Keratinocyte (primary cell): ENCODE measurements around the gene PRKN. TPM values are rescaled to one million over a fixed set of nuclear protein-coding genes. Genes with fewer than 3 reads are reported as not detected.

Experiments used
- DNase-seq: peaks from one replicate; pipeline ENCODE4 v3.0.0-alpha.2; 2011; ENCODE audit warnings: low read depth, missing footprints, low spot score
- FAIRE-seq: peaks from 2 replicates; lab custom pipeline; 2011; peaks lifted over from hg19 to GRCh38; lab: Jason Lieb, UNC
- H2AFZ ChIP-seq: 2 replicates; pipeline ENCODE4 v1.6.0; 2012; ENCODE audit warnings: low read length, control low read depth, inconsistent platforms; ENCODE audit not compliant: control insufficient read depth
- H3K27ac ChIP-seq: 2 replicates; pipeline ENCODE4 v1.5.1; 2011; ENCODE audit warnings: low read length; ENCODE audit not compliant: control insufficient read depth, insufficient read depth
- H3K27me3 ChIP-seq: 3 replicates; pipeline ENCODE4 v1.6.0; 2011; ENCODE audit warnings: low read length; ENCODE audit not compliant: control insufficient read depth, insufficient read depth; ENCODE audit errors: extremely low read depth
- H3K36me3 ChIP-seq, 2 experiments: 2 replicates in 1 of 2; 3 replicates in 1 of 2; pipeline ENCODE4 v1.5.1; 2011; ENCODE audit warnings: low read length in 2 of 2, mild to moderate bottlenecking in 1 of 2; ENCODE audit not compliant: control insufficient read depth in 2 of 2, insufficient read depth in 2 of 2; ENCODE audit errors: extremely low read depth in 1 of 2
- H3K4me1 ChIP-seq: 3 replicates; pipeline ENCODE4 v1.5.1; 2011; ENCODE audit warnings: low read length; ENCODE audit not compliant: control insufficient read depth, insufficient read depth; ENCODE audit errors: extremely low read depth
- H3K4me2 ChIP-seq: 3 replicates; pipeline ENCODE4 v1.6.0; 2011; ENCODE audit warnings: low read depth, low read length; ENCODE audit not compliant: control insufficient read depth, insufficient read depth; ENCODE audit errors: extremely low read depth
- H3K4me3 ChIP-seq, 3 experiments: fragments of 200-600 bp in 1 of 3; sonication (generic) in 1 of 3; 2 replicates in 2 of 3; 3 replicates in 1 of 3; pipeline ENCODE4 v1.5.1; 2011 to 2016; ENCODE audit warnings: low read length in 3 of 3, mild to moderate bottlenecking in 3 of 3, control low read depth in 2 of 3, inconsistent platforms in 1 of 3, low read depth in 1 of 3, mixed read lengths in 1 of 3, mixed run types in 1 of 3, moderate library complexity in 1 of 3; ENCODE audit not compliant: control insufficient read depth in 2 of 3, insufficient read depth in 2 of 3; ENCODE audit errors: extremely low read depth in 1 of 3
- H3K79me2 ChIP-seq: 2 replicates; pipeline ENCODE4 v1.6.0; 2012; ENCODE audit warnings: low read length; ENCODE audit not compliant: control insufficient read depth, insufficient read depth
- H3K9ac ChIP-seq: 3 replicates; pipeline ENCODE4 v1.6.0; 2011; ENCODE audit warnings: low read length; ENCODE audit not compliant: control insufficient read depth, insufficient read depth; ENCODE audit errors: extremely low read depth
- H3K9me1 ChIP-seq: 3 replicates; pipeline ENCODE4 v1.6.0; 2011; ENCODE audit warnings: low read length; ENCODE audit not compliant: control insufficient read depth, insufficient read depth; ENCODE audit errors: extremely low read depth
- H3K9me3 ChIP-seq: 2 replicates; pipeline ENCODE4 v1.5.1; 2012; ENCODE audit warnings: low read depth, low read length; ENCODE audit not compliant: control insufficient read depth
- H4K20me1 ChIP-seq: 3 replicates; pipeline ENCODE4 v1.6.0; 2011; ENCODE audit warnings: low read length; ENCODE audit not compliant: control insufficient read depth, insufficient read depth; ENCODE audit errors: extremely low read depth
- EZH2 ChIP-seq: IDR thresholded peaks from one replicate; pipeline ENCODE4 v1.6.1; 2012; ENCODE audit warnings: inconsistent platforms, mild to moderate bottlenecking, low read length, moderate library complexity
- dilution Hi-C: fragments of 300-500 bp; cut with MboI; formaldehyde crosslinking; loops from one replicate; pipeline ENCODE4 v1.7.0; 2020; ENCODE audit warnings: low sequenced_read_pairs; ENCODE audit not compliant: extremely low pct_ligation_motif_present
- polyA plus RNA-seq, 5 experiments: library from polyadenylated mRNA; depleted of rRNA in 3 of 5; stranded (reverse) in 3 of 5; stranded (forward) in 1 of 5; unstranded in 1 of 5; fragments of >200 nt; gene quantifications; 1 replicate in 1 of 5; 2 replicates in 3 of 5; 3 replicates in 1 of 5; pipeline versions ENCODE4 v1.2.1 to v1.2.3, GENCODE V29; 2011 to 2012; ENCODE audit warnings: missing spikeins in 2 of 5, low read depth in 1 of 5, low replicate concordance in 1 of 5
- TF ChIP-seq, protein P1 (sequence below), 3 experiments: IDR thresholded peaks in 1 of 3; conservative IDR thresholded peaks in 1 of 3; optimal IDR thresholded peaks in 1 of 3; 2 replicates in 2 of 3; 3 replicates in 1 of 3; pipeline versions ENCODE3 to v1.5.1; 2011; ENCODE audit warnings: low read length in 3 of 3, mild to moderate bottlenecking in 3 of 3, moderate library complexity in 2 of 3, control low read depth in 1 of 3, inconsistent platforms in 1 of 3; ENCODE audit not compliant: insufficient read depth in 2 of 3; ENCODE audit errors: extremely low read depth in 1 of 3

Gene PRKN
- polyA plus RNA-seq, 1 donor (not counting 4 experiments of a cell fraction or from before 2014, with no cell fraction given) = 0.67 TPM

DNA sequence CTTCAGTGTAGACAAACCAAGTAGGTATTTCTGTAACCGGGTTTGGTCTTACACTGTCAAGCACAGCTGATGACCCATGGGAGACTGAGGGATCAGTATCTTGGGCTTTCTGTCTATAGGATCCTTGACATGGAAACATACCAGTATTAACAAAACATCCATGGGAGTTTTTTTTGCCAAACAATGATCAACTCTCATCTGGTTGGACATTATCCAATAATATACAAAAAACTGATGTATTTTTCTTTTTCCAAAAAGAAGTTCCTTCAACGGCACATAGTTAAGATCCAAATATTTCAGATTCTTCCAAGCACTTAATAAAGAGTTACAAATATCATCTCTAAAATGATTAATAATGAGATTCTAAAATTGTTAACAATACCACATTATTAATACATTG lies 459.9 kb downstream of the PRKN start:
- dilution Hi-C loops = no loop called here
- TF ChIP-seq EZH2 = no peak
- TF ChIP-seq, protein P1, sequence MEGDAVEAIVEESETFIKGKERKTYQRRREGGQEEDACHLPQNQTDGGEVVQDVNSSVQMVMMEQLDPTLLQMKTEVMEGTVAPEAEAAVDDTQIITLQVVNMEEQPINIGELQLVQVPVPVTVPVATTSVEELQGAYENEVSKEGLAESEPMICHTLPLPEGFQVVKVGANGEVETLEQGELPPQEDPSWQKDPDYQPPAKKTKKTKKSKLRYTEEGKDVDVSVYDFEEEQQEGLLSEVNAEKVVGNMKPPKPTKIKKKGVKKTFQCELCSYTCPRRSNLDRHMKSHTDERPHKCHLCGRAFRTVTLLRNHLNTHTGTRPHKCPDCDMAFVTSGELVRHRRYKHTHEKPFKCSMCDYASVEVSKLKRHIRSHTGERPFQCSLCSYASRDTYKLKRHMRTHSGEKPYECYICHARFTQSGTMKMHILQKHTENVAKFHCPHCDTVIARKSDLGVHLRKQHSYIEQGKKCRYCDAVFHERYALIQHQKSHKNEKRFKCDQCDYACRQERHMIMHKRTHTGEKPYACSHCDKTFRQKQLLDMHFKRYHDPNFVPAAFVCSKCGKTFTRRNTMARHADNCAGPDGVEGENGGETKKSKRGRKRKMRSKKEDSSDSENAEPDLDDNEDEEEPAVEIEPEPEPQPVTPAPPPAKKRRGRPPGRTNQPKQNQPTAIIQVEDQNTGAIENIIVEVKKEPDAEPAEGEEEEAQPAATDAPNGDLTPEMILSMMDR (optimal IDR thresholded peaks at IDR 0.05 in 1 of 3, IDR thresholded peaks at IDR 0.05 in 1 of 3, conservative IDR thresholded peaks at IDR 0.05 in 1 of 3; ENCODE audit: extremely low read depth in 1 of 3, insufficient read depth in 2 of 3, low read length in 3 of 3) = no peak
- no peaks in the 10 kb centered on the region for H3K9me3 ChIP-seq

GRCh38 chr6:162267126-162267525 lies 460.4 kb downstream of the PRKN start:
- H3K27ac ChIP-seq = no peak overlapping the region
- no peak overlapping the region for H3K4me3 ChIP-seq
- FAIRE-seq (no peak), DNase-seq (no peak)
- no peaks in the 10 kb centered on the region for H3K9me3 ChIP-seq
- no peaks in the 10 kb centered on the region for H3K36me3 ChIP-seq
- no peak overlapping the region for H3K4me2 ChIP-seq
- TF ChIP-seq, protein P1 (optimal IDR thresholded peaks at IDR 0.05 in 1 of 3, IDR thresholded peaks at IDR 0.05 in 1 of 3, conservative IDR thresholded peaks at IDR 0.05 in 1 of 3; ENCODE audit: extremely low read depth in 1 of 3, insufficient read depth in 2 of 3, low read length in 3 of 3) = no peak
- no peaks in the 10 kb centered on the region for H4K20me1 ChIP-seq
- no peak overlapping the region for H3K9ac ChIP-seq
- H3K4me1 ChIP-seq = no peaks in the 10 kb centered on the region
- H2AFZ ChIP-seq = no peak overlapping the region
- no peaks in the 10 kb centered on the region for H3K27me3 ChIP-seq
- H3K9me1 ChIP-seq = no peaks in the 10 kb centered on the region
- no peaks in the 10 kb centered on the region for H3K79me2 ChIP-seq
- dilution Hi-C loops = no loop called here

More for the DNA sequence above, 459.9 kb downstream of the PRKN start:
- DNase-seq (no peak), FAIRE-seq (no peak)
- no peaks in the 10 kb centered on the region for H3K79me2 ChIP-seq
- no peak overlapping the region for H3K4me2 ChIP-seq
- no peak overlapping the region for H2AFZ ChIP-seq
- no peaks in the 10 kb centered on the region for H3K27me3 ChIP-seq
- H3K4me1 ChIP-seq = no peaks in the 10 kb centered on the region
- no peak overlapping the region for H3K9ac ChIP-seq
- no peaks in the 10 kb centered on the region for H3K9me1 ChIP-seq
- H4K20me1 ChIP-seq = no peaks in the 10 kb centered on the region
- H3K36me3 ChIP-seq = no peaks in the 10 kb centered on the region
- H3K4me3 ChIP-seq = no peak overlapping the region
- no peak overlapping the region for H3K27ac ChIP-seq
